HEK293 (cell line): ENCODE results near the gene MISP3.

Experiments
- CTCF ChIA-PET: fragments of 350-600 bp; formaldehyde crosslinking; extraction: SDS; loops from one replicate; lab custom pipeline; 2021; ENCODE audit warnings: antibody characterized with exemption; lab: Yijun Ruan, JAX
- POLR2A ChIA-PET: fragments of 300-600 bp; formaldehyde crosslinking; extraction: SDS; loops from one replicate; lab custom pipeline; 2020; ENCODE audit warnings: antibody characterized with exemption, inconsistent platforms; lab: Yijun Ruan, JAX
- H3K27ac ChIP-seq: fragments of 200-500 bp; sonication (Bioruptor generic); 2 replicates; pipeline ENCODE4 v1.5.1; 2014; ENCODE audit warnings: low read depth, low read length, control low read depth, inconsistent platforms; ENCODE audit errors: extremely low read depth
- H3K36me3 ChIP-seq, 2 experiments: fragments of 200-500 bp in 1 of 2; sonication (Bioruptor generic) in 1 of 2; 1 replicate in 1 of 2; 2 replicates in 1 of 2; pipeline ENCODE4 v1.5.1; 2014 to 2017; ENCODE audit warnings: inconsistent platforms in 2 of 2, low read length in 2 of 2; ENCODE audit not compliant: control insufficient read depth in 2 of 2, insufficient read depth in 1 of 2
- H3K4me1 ChIP-seq: fragments of 200-500 bp; sonication (Bioruptor generic); 2 replicates; pipeline ENCODE4 v1.5.1; 2014; ENCODE audit warnings: mild to moderate bottlenecking, low read length, inconsistent platforms; ENCODE audit not compliant: control insufficient read depth, insufficient read depth
- H3K4me3 ChIP-seq: 2 replicates; pipeline ENCODE4 v1.5.1; 2011; ENCODE audit warnings: low read depth, mild to moderate bottlenecking, control low read depth, low read length, moderate library complexity
- H3K9me3 ChIP-seq: fragments of 200-500 bp; sonication (Bioruptor generic); 2 replicates; pipeline ENCODE4 v1.5.1; 2014; ENCODE audit warnings: low read depth, low read length, inconsistent platforms; ENCODE audit not compliant: control insufficient read depth, insufficient read depth
- BCL11B ChIP-seq: fragments of 450-650 bp; formaldehyde crosslinking; IDR thresholded peaks from 2 replicates; pipeline ENCODE4 v1.5.1; 2016; ENCODE audit warnings: low read depth, missing biosample characterization, missing genetic modification characterization
- HOXC10 ChIP-seq: sonication (generic); formaldehyde crosslinking; IDR thresholded peaks from 2 replicates; pipeline ENCODE4 v1.8.1; 2023; ENCODE audit warnings: mild to moderate bottlenecking, missing genetic modification reagents
- HOXD13 ChIP-seq: sonication (generic); formaldehyde crosslinking; IDR thresholded peaks from 2 replicates; pipeline ENCODE4 v1.8.0; 2022; ENCODE audit warnings: missing genetic modification reagents, borderline replicate concordance
- KLF8 ChIP-seq: fragments of 450-650 bp; formaldehyde crosslinking; IDR thresholded peaks from 2 replicates; pipeline ENCODE4 v1.5.1; 2016; ENCODE audit warnings: missing biosample characterization, missing genetic modification characterization
- OVOL3 ChIP-seq: fragments of 450-650 bp; formaldehyde crosslinking; IDR thresholded peaks from 2 replicates; pipeline ENCODE4 v1.5.1; 2016; ENCODE audit warnings: missing biosample characterization, missing genetic modification characterization
- SP7 ChIP-seq: fragments of 450-650 bp; formaldehyde crosslinking; IDR thresholded peaks from 2 replicates; pipeline ENCODE4 v1.5.1; 2016; ENCODE audit warnings: missing biosample characterization, missing genetic modification characterization
- ZFP3 ChIP-seq: fragments of 450-650 bp; formaldehyde crosslinking; IDR thresholded peaks from 2 replicates; pipeline ENCODE4 v1.5.1; 2016; ENCODE audit warnings: low read depth, missing biosample characterization, missing genetic modification characterization
- ZIC2 ChIP-seq: fragments of 450-650 bp; formaldehyde crosslinking; IDR thresholded peaks from 2 replicates; pipeline ENCODE4 v1.5.1; 2016; ENCODE audit warnings: missing biosample characterization, missing genetic modification characterization
- ZNF121 ChIP-seq: fragments of 450-650 bp; formaldehyde crosslinking; IDR thresholded peaks from 2 replicates; pipeline ENCODE4 v1.5.1; 2016; ENCODE audit warnings: missing biosample characterization, missing genetic modification characterization
- ZNF175 ChIP-seq: fragments of 450-650 bp; formaldehyde crosslinking; IDR thresholded peaks from 2 replicates; pipeline ENCODE4 v1.5.1; 2016; ENCODE audit warnings: missing biosample characterization, missing genetic modification characterization
- ZNF23 ChIP-seq: fragments of 450-650 bp; formaldehyde crosslinking; IDR thresholded peaks from 2 replicates; pipeline ENCODE4 v1.5.1; 2016; ENCODE audit warnings: missing biosample characterization, missing genetic modification characterization, borderline replicate concordance
- ZNF335 ChIP-seq: fragments of 450-650 bp; formaldehyde crosslinking; conservative IDR thresholded peaks from 2 replicates; pipeline ENCODE4 v1.5.1; 2016; ENCODE audit warnings: missing biosample characterization, missing genetic modification characterization
- ZNF341 ChIP-seq: fragments of 450-650 bp; formaldehyde crosslinking; IDR thresholded peaks from 2 replicates; pipeline ENCODE4; 2016; ENCODE audit warnings: low read depth, missing biosample characterization, missing genetic modification characterization
- ZNF473 ChIP-seq: fragments of 450-650 bp; formaldehyde crosslinking; IDR thresholded peaks from 2 replicates; pipeline ENCODE4 v1.5.1; 2017; ENCODE audit warnings: missing biosample characterization, missing genetic modification characterization
- ZNF561 ChIP-seq: fragments of 450-650 bp; IDR thresholded peaks from 2 replicates; pipeline ENCODE4 v1.5.1; 2018; ENCODE audit warnings: missing biosample characterization, missing genetic modification characterization, borderline replicate concordance
- ZNF600 ChIP-seq: fragments of 450-650 bp; formaldehyde crosslinking; IDR thresholded peaks from 2 replicates; pipeline ENCODE4 v1.5.1; 2016; ENCODE audit warnings: missing biosample characterization, missing genetic modification characterization
- ZNF623 ChIP-seq: fragments of 450-650 bp; formaldehyde crosslinking; IDR thresholded peaks from 2 replicates; pipeline ENCODE4 v1.5.1; 2016; ENCODE audit warnings: missing biosample characterization, missing genetic modification characterization
- ZNF654 ChIP-seq: fragments of 450-650 bp; formaldehyde crosslinking; IDR thresholded peaks from 2 replicates; pipeline ENCODE4 v1.5.1; 2016; ENCODE audit warnings: low read depth, missing biosample characterization, missing genetic modification characterization
- ZNF660 ChIP-seq: fragments of 450-650 bp; IDR thresholded peaks from 2 replicates; pipeline ENCODE4 v1.5.1; 2018; ENCODE audit warnings: missing biosample characterization, mild to moderate bottlenecking, missing genetic modification characterization
- ZNF707 ChIP-seq: fragments of 450-650 bp; formaldehyde crosslinking; IDR thresholded peaks from 2 replicates; pipeline ENCODE4 v1.5.1; 2016; ENCODE audit warnings: missing biosample characterization, missing genetic modification characterization
- TF ChIP-seq, protein P1 (sequence below): fragments of 450-650 bp; formaldehyde crosslinking; IDR thresholded peaks from 2 replicates; pipeline ENCODE4 v1.5.1; 2016; ENCODE audit warnings: missing biosample characterization, missing genetic modification characterization
- TF ChIP-seq, protein P2 (sequence below): IDR thresholded peaks from 2 replicates; pipeline ENCODE4 v1.6.1; 2011; ENCODE audit warnings: mild to moderate bottlenecking, low read depth, low read length, borderline replicate concordance
- TF ChIP-seq, protein P3 (sequence below): fragments of 450-650 bp; formaldehyde crosslinking; IDR thresholded peaks from 2 replicates; pipeline ENCODE4 v1.5.1; 2016; ENCODE audit warnings: missing biosample characterization, missing genetic modification characterization
- TF ChIP-seq, protein P4 (sequence below): sonication (generic); formaldehyde crosslinking; IDR thresholded peaks from 2 replicates; pipeline ENCODE4 v1.8.1; 2022; ENCODE audit warnings: mild to moderate bottlenecking, moderate library complexity, missing genetic modification reagents
- TF ChIP-seq, protein P5 (sequence below): fragments of 450-650 bp; formaldehyde crosslinking; conservative IDR thresholded peaks from 2 replicates; pipeline ENCODE4 v1.5.1; 2016; ENCODE audit warnings: low read depth, missing biosample characterization, missing genetic modification characterization
- TF ChIP-seq, protein P6 (sequence below): fragments of 450-650 bp; formaldehyde crosslinking; IDR thresholded peaks from 2 replicates; pipeline ENCODE4 v1.5.1; 2017; ENCODE audit warnings: missing biosample characterization, missing genetic modification characterization

MISP3 gene

DNA sequence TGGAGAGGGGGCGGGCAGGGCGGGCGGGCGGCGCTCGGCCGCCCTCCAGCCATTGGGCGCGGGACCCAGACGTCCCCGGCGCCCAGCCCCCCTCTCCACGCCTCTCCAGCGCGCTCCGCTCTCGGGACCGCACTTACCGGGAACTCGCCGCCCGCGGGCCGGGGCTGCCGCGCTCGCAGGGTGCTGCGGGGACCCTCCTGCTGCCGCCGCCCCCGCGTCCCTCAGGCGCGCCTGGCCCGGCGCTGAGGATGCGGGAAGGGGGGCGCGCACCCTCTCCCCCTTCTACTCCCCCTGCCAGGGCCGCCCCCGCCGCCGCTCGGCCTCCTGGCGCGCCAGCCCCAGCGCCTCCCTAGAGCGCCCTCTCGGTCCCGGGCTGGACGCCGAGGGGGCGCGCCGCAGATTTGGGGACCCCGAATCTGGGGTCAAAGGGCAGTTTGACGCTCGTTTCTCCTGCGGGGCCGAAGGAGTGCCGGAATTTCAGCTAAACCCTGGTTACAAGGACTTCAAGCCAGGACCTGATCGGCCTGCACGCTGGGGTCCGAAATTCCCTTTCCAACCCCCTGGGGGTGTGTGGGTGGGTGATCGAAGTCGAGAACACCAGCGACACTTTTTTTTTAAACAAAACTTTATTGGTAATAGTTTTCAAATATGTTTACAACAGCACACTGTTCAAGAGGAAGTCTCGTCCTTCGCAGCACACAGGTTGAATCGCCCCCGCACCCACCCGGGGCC is 18.7 kb downstream of the MISP3 start:
- H3K27ac ChIP-seq, result peak overlapping the region; percentile 68; the same call in 1 of the 2 replicates
- peaks cover 4 to 14% of the 10 kb centered on the region in 2 experiments; a peak in 2 of 3 replicates for H3K36me3 ChIP-seq
- H3K9me3 ChIP-seq, result no peaks in the 10 kb centered on the region
- CTCF ChIA-PET, result interaction anchor here (0.7 to 0.9 kb wide), 3 partner anchors 10 to 39 kb away, joined by 3 read pairs; a partner anchor contains a TSS
- H3K4me1 ChIP-seq, result no peaks in the 10 kb centered on the region
- POLR2A ChIA-PET, result interaction anchor here (1.4 kb wide), 1 partner anchor 46 kb away, joined by 3 read pairs; no protein-coding TSS in a partner anchor
- peak overlapping the region; percentile 52 for H3K4me3 ChIP-seq
- no peak for TF ChIP-seq HOXD13 (CRISPR knock-in tag)
- no peak for TF ChIP-seq ZFP3 (tag by site-specific recombination)
- TF ChIP-seq ZNF707, result no peak
- TF ChIP-seq, protein P1, sequence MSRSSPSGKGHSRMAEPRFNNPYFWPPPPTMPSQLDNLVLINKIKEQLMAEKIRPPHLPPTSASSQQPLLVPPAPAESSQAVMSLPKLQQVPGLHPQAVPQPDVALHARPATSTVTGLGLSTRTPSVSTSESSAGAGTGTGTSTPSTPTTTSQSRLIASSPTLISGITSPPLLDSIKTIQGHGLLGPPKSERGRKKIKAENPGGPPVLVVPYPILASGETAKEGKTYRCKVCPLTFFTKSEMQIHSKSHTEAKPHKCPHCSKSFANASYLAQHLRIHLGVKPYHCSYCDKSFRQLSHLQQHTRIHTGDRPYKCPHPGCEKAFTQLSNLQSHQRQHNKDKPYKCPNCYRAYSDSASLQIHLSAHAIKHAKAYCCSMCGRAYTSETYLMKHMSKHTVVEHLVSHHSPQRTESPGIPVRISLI, result peak; percentile 81
- no peak for TF ChIP-seq ZNF121
- TF ChIP-seq, protein P2, sequence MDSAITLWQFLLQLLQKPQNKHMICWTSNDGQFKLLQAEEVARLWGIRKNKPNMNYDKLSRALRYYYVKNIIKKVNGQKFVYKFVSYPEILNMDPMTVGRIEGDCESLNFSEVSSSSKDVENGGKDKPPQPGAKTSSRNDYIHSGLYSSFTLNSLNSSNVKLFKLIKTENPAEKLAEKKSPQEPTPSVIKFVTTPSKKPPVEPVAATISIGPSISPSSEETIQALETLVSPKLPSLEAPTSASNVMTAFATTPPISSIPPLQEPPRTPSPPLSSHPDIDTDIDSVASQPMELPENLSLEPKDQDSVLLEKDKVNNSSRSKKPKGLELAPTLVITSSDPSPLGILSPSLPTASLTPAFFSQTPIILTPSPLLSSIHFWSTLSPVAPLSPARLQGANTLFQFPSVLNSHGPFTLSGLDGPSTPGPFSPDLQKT, result no peak
- peak; percentile 94 for TF ChIP-seq ZNF335 (tag by site-specific recombination)
- TF ChIP-seq, protein P3, sequence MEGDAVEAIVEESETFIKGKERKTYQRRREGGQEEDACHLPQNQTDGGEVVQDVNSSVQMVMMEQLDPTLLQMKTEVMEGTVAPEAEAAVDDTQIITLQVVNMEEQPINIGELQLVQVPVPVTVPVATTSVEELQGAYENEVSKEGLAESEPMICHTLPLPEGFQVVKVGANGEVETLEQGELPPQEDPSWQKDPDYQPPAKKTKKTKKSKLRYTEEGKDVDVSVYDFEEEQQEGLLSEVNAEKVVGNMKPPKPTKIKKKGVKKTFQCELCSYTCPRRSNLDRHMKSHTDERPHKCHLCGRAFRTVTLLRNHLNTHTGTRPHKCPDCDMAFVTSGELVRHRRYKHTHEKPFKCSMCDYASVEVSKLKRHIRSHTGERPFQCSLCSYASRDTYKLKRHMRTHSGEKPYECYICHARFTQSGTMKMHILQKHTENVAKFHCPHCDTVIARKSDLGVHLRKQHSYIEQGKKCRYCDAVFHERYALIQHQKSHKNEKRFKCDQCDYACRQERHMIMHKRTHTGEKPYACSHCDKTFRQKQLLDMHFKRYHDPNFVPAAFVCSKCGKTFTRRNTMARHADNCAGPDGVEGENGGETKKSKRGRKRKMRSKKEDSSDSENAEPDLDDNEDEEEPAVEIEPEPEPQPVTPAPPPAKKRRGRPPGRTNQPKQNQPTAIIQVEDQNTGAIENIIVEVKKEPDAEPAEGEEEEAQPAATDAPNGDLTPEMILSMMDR (tag by site-specific recombination), result peak; percentile 87
- peak; percentile 97 for TF ChIP-seq KLF8 (tag by site-specific recombination)
- TF ChIP-seq ZNF600 (tag by site-specific recombination), result 0 out of 2 replicates have a peak, but pooled peaks have one; percentile 28
- no peak for TF ChIP-seq ZNF473 (tag by site-specific recombination)
- no peak for TF ChIP-seq ZNF654 (tag by site-specific recombination)
- no peak for TF ChIP-seq ZNF23 (tag by site-specific recombination)
- peak; percentile 73 for TF ChIP-seq ZIC2 (tag by site-specific recombination)
- peak; percentile 74 for TF ChIP-seq ZNF341 (tag by site-specific recombination)
- TF ChIP-seq, protein P4, sequence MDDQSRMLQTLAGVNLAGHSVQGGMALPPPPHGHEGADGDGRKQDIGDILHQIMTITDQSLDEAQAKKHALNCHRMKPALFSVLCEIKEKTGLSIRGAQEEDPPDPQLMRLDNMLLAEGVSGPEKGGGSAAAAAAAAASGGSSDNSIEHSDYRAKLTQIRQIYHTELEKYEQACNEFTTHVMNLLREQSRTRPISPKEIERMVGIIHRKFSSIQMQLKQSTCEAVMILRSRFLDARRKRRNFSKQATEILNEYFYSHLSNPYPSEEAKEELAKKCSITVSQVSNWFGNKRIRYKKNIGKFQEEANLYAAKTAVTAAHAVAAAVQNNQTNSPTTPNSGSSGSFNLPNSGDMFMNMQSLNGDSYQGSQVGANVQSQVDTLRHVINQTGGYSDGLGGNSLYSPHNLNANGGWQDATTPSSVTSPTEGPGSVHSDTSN (CRISPR knock-in tag), result no peak
- TF ChIP-seq ZNF175 (tag by site-specific recombination), result no peak
- peak; percentile 68; the same call in 1 of the 2 replicates for TF ChIP-seq ZNF561 (tag by site-specific recombination)
- TF ChIP-seq HOXC10 (CRISPR knock-in tag), result no peak
- TF ChIP-seq, protein P5, sequence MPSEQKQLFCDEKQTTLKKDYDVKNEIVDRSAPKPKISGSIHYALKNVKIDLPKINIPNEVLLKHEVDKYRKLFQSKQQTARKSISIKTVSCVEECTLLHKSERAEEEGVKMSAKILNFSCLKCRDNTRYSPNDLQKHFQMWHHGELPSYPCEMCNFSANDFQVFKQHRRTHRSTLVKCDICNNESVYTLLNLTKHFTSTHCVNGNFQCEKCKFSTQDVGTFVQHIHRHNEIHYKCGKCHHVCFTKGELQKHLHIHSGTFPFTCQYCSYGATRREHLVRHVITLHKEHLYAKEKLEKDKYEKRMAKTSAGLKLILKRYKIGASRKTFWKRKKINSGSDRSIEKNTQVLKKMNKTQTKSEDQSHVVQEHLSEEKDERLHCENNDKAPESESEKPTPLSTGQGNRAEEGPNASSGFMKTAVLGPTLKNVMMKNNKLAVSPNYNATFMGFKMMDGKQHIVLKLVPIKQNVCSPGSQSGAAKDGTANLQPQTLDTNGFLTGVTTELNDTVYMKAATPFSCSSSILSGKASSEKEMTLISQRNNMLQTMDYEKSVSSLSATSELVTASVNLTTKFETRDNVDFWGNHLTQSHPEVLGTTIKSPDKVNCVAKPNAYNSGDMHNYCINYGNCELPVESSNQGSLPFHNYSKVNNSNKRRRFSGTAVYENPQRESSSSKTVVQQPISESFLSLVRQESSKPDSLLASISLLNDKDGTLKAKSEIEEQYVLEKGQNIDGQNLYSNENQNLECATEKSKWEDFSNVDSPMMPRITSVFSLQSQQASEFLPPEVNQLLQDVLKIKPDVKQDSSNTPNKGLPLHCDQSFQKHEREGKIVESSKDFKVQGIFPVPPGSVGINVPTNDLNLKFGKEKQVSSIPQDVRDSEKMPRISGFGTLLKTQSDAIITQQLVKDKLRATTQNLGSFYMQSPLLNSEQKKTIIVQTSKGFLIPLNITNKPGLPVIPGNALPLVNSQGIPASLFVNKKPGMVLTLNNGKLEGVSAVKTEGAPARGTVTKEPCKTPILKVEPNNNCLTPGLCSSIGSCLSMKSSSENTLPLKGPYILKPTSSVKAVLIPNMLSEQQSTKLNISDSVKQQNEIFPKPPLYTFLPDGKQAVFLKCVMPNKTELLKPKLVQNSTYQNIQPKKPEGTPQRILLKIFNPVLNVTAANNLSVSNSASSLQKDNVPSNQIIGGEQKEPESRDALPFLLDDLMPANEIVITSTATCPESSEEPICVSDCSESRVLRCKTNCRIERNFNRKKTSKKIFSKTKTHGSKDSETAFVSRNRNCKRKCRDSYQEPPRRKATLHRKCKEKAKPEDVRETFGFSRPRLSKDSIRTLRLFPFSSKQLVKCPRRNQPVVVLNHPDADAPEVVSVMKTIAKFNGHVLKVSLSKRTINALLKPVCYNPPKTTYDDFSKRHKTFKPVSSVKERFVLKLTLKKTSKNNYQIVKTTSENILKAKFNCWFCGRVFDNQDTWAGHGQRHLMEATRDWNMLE, result no peak
- no peak for TF ChIP-seq ZNF623 (tag by site-specific recombination)
- TF ChIP-seq, protein P6, sequence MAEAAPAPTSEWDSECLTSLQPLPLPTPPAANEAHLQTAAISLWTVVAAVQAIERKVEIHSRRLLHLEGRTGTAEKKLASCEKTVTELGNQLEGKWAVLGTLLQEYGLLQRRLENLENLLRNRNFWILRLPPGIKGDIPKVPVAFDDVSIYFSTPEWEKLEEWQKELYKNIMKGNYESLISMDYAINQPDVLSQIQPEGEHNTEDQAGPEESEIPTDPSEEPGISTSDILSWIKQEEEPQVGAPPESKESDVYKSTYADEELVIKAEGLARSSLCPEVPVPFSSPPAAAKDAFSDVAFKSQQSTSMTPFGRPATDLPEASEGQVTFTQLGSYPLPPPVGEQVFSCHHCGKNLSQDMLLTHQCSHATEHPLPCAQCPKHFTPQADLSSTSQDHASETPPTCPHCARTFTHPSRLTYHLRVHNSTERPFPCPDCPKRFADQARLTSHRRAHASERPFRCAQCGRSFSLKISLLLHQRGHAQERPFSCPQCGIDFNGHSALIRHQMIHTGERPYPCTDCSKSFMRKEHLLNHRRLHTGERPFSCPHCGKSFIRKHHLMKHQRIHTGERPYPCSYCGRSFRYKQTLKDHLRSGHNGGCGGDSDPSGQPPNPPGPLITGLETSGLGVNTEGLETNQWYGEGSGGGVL (tag by site-specific recombination), result peak; percentile 81
- TF ChIP-seq BCL11B (tag by site-specific recombination), result 0 out of 2 replicates have a peak, but pooled peaks have one; percentile 70
- TF ChIP-seq OVOL3 (tag by site-specific recombination), result no peak
- TF ChIP-seq ZNF660 (tag by site-specific recombination), result no peak
- TF ChIP-seq SP7 (tag by site-specific recombination), result peak; percentile 55; the same call in 1 of the 2 replicates
